ENCODE measurements around the gene MAML1.

GRCh38 chr5:179793468-179794139 lies 61.0 kb downstream of the MAML1 start, which contains the start of gene LTC4S:
- TF ChIP-seq, protein P1, sequence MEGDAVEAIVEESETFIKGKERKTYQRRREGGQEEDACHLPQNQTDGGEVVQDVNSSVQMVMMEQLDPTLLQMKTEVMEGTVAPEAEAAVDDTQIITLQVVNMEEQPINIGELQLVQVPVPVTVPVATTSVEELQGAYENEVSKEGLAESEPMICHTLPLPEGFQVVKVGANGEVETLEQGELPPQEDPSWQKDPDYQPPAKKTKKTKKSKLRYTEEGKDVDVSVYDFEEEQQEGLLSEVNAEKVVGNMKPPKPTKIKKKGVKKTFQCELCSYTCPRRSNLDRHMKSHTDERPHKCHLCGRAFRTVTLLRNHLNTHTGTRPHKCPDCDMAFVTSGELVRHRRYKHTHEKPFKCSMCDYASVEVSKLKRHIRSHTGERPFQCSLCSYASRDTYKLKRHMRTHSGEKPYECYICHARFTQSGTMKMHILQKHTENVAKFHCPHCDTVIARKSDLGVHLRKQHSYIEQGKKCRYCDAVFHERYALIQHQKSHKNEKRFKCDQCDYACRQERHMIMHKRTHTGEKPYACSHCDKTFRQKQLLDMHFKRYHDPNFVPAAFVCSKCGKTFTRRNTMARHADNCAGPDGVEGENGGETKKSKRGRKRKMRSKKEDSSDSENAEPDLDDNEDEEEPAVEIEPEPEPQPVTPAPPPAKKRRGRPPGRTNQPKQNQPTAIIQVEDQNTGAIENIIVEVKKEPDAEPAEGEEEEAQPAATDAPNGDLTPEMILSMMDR (IDR thresholded peaks at IDR 0.05; ENCODE audit: borderline replicate concordance, extremely low read depth, low read length, poor library complexity, severe bottlenecking), result no peak
- TF ChIP-seq EZH2 (IDR thresholded peaks at IDR 0.05; ENCODE audit: borderline replicate concordance, low read depth, low read length, severe bottlenecking), result no peak
